CD4-positive, alpha-beta T cell treated with Interleukin-4 for 1 hour (primary cell): ENCODE measurements around the gene SSX3.
"Not testable (repeated sequence)": the region's sequence is repeated elsewhere in the genome, so short reads cannot be mapped to it uniquely, and the experiment has no call there.

Source experiments
- DNase-seq, 2 donors: peaks; one replicate each; pipeline ENCODE4 v3.0.0-alpha.2; 2020 to 2022

The SSX3 gene, protein sequence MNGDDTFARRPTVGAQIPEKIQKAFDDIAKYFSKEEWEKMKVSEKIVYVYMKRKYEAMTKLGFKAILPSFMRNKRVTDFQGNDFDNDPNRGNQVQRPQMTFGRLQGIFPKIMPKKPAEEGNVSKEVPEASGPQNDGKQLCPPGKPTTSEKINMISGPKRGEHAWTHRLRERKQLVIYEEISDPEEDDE

GRCh38 chrX:48356315-48357094, at the start of gene SSX3:
Gene SSX3, minus strand, starts transcription at chrX:48356703. Its CDS starts 1,454 bp downstream, at chrX:48355249.
- DNase-seq, result not testable (repeated sequence)

- not testable (repeated sequence) for DNase-seq
These were observed 41.3 kb upstream of the SSX3 start for GRCh38 chrX:48397825-48398224.

- DNase-seq, result not testable (repeated sequence)
These were observed 40.4 kb upstream of the SSX3 start for GRCh38 chrX:48396931-48397330.

- not testable (repeated sequence) for DNase-seq
These were observed 26.7 kb upstream of the SSX3 start, which contains the start of gene SSX4 for GRCh38 chrX:48383239-48383638. Gene SSX4, plus strand, starts transcription at chrX:48383539. Its CDS starts 515 bp downstream, at chrX:48384054.

GRCh38 chrX:48370408-48370807, 13.9 kb upstream of the SSX3 start:
- DNase-seq, result not testable (repeated sequence)

GRCh38 chrX:48367717-48368408, 11.4 kb upstream of the SSX3 start:
- not testable (repeated sequence) for DNase-seq

DNA sequence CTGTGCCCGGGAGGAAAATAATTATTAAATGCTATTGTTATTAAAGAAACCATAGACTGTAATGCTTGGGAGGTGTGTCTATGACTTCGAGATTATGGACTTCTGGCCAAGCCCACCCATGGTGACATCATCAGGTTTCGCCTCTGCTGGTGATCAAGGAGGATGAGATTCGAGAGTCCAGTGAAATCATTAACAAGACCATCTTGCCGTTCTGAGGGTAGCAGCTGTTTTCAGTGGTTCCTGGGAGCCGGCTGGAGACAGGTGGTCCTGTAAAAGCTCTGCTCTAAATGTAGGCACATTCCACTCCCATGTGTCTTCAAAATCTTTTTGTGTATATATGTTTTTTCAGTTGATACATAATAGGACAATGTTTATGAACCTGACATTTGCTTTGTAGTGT, 2.8 kb upstream of the SSX3 start:
- not testable (repeated sequence) for DNase-seq

- no peak for DNase-seq
These were observed 1.2 kb upstream of the SSX3 start for GRCh38 chrX:48357681-48358080.

- DNase-seq, result not testable (repeated sequence)
These were observed 10.4 kb downstream of the SSX3 start for GRCh38 chrX:48346059-48346458.

DNA sequence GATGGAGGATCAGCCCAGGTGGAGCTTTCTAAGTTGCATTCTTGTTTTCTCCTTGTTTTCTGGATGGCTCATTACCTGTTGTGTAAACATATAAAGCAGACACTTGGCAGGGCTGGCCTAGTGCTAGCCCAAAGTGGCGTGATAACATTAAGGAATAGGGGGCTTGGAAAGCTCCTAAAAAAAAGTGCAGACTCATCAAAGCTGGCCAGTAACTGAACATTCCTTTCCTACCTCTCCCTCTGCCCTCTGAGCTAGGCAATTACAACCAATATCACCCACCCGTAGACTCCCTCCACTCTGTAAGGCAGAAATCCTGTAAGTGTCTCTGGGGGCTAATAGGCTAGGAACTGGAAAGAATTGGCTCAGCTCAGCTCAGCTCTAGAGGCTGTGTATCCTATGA, 42.5 kb downstream of the SSX3 start:
- not testable (repeated sequence) for DNase-seq

DNA sequence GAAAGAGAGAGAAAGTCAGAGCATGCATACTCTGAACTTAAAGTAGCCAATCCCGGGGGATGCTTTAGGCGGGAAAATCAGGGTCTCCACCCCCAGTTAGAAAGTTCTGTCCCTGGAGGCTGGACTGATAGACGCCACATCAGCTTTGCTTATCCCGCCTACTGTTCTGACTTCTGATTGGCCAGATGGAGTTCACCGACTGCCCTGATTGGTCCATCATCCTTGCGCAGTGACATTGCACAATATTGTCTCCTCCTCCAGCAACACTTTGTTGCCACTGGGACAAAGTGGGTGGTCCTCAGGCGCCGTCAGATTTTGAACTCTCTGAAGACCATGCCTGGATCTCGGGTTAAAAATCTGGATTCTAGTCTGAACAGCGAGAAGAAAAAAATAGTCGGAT, 50.3 kb downstream of the SSX3 start:
- DNase-seq, result no peak
